HEK293 (cell line): ENCODE measurements around the gene PRKG1.
A peak's percentile ranks its signal among the peaks of the same experiment; 100 is the strongest.

Experiments
- CTCF ChIA-PET: fragments of 350-600 bp; formaldehyde crosslinking; extraction: SDS; loops from one replicate; lab custom pipeline; 2021; ENCODE audit warnings: antibody characterized with exemption; lab: Yijun Ruan, JAX
- POLR2A ChIA-PET: fragments of 300-600 bp; formaldehyde crosslinking; extraction: SDS; loops from one replicate; lab custom pipeline; 2020; ENCODE audit warnings: antibody characterized with exemption, inconsistent platforms; lab: Yijun Ruan, JAX
- H3K27ac ChIP-seq: fragments of 200-500 bp; sonication (Bioruptor generic); 2 replicates; pipeline ENCODE4 v1.5.1; 2014; ENCODE audit warnings: low read depth, low read length, control low read depth, inconsistent platforms; ENCODE audit errors: extremely low read depth
- H3K36me3 ChIP-seq, 2 experiments: fragments of 200-500 bp in 1 of 2; sonication (Bioruptor generic) in 1 of 2; 1 replicate in 1 of 2; 2 replicates in 1 of 2; pipeline ENCODE4 v1.5.1; 2014 to 2017; ENCODE audit warnings: inconsistent platforms in 2 of 2, low read length in 2 of 2; ENCODE audit not compliant: control insufficient read depth in 2 of 2, insufficient read depth in 1 of 2
- H3K4me1 ChIP-seq: fragments of 200-500 bp; sonication (Bioruptor generic); 2 replicates; pipeline ENCODE4 v1.5.1; 2014; ENCODE audit warnings: mild to moderate bottlenecking, low read length, inconsistent platforms; ENCODE audit not compliant: control insufficient read depth, insufficient read depth
- H3K4me3 ChIP-seq: 2 replicates; pipeline ENCODE4 v1.5.1; 2011; ENCODE audit warnings: low read depth, mild to moderate bottlenecking, control low read depth, low read length, moderate library complexity
- H3K9me3 ChIP-seq: fragments of 200-500 bp; sonication (Bioruptor generic); 2 replicates; pipeline ENCODE4 v1.5.1; 2014; ENCODE audit warnings: low read depth, low read length, inconsistent platforms; ENCODE audit not compliant: control insufficient read depth, insufficient read depth
- INSM2 ChIP-seq: fragments of 450-650 bp; formaldehyde crosslinking; IDR thresholded peaks from 2 replicates; pipeline ENCODE4 v1.5.1; 2016; ENCODE audit warnings: missing biosample characterization, missing genetic modification characterization
- KLF16 ChIP-seq: fragments of 450-650 bp; formaldehyde crosslinking; IDR thresholded peaks from 2 replicates; pipeline ENCODE4 v1.5.1; 2017; ENCODE audit warnings: missing biosample characterization, missing genetic modification characterization
- SP2 ChIP-seq: fragments of 450-650 bp; formaldehyde crosslinking; IDR thresholded peaks from 2 replicates; pipeline ENCODE4 v1.5.1; 2016; ENCODE audit warnings: missing biosample characterization, missing genetic modification characterization
- YY1 ChIP-seq: fragments of 450-650 bp; formaldehyde crosslinking; IDR thresholded peaks from 2 replicates; pipeline ENCODE4 v1.5.1; 2018; ENCODE audit warnings: missing biosample characterization, missing genetic modification characterization
- ZBTB17 ChIP-seq: fragments of 450-650 bp; formaldehyde crosslinking; IDR thresholded peaks from 2 replicates; pipeline ENCODE4 v1.5.1; 2016; ENCODE audit warnings: missing biosample characterization, missing genetic modification characterization
- ZBTB8A ChIP-seq: fragments of 450-650 bp; formaldehyde crosslinking; IDR thresholded peaks from 2 replicates; pipeline ENCODE4 v1.5.1; 2016; ENCODE audit warnings: missing biosample characterization, missing genetic modification characterization
- ZNF132 ChIP-seq: fragments of 450-650 bp; formaldehyde crosslinking; IDR thresholded peaks from 2 replicates; pipeline ENCODE4 v1.5.1; 2017; ENCODE audit warnings: missing biosample characterization, missing genetic modification characterization, borderline replicate concordance
- ZNF394 ChIP-seq: fragments of 450-650 bp; formaldehyde crosslinking; IDR thresholded peaks from 2 replicates; pipeline ENCODE4 v1.5.1; 2016; ENCODE audit warnings: missing biosample characterization, missing genetic modification characterization, mild to moderate bottlenecking, moderate library complexity, borderline replicate concordance
- ZNF416 ChIP-seq: fragments of 450-650 bp; formaldehyde crosslinking; IDR thresholded peaks from 2 replicates; pipeline ENCODE4 v1.5.1; 2016; ENCODE audit warnings: missing biosample characterization, missing genetic modification characterization
- ZNF514 ChIP-seq: fragments of 450-650 bp; formaldehyde crosslinking; IDR thresholded peaks from 2 replicates; pipeline ENCODE4 v1.5.1; 2016; ENCODE audit warnings: missing biosample characterization, missing genetic modification characterization
- ZNF677 ChIP-seq: fragments of 450-650 bp; IDR thresholded peaks from 2 replicates; pipeline ENCODE4 v1.5.0; 2018; ENCODE audit warnings: missing biosample characterization, mild to moderate bottlenecking, missing genetic modification characterization, moderate library complexity
- ZNF701 ChIP-seq: fragments of 450-650 bp; formaldehyde crosslinking; IDR thresholded peaks from 2 replicates; pipeline ENCODE4 v1.5.1; 2016; ENCODE audit warnings: missing biosample characterization, missing genetic modification characterization
- ZNF76 ChIP-seq: fragments of 450-650 bp; formaldehyde crosslinking; IDR thresholded peaks from 2 replicates; pipeline ENCODE4; 2016; ENCODE audit warnings: low read depth, missing biosample characterization, missing genetic modification characterization, borderline replicate concordance
- TF ChIP-seq, protein P1 (sequence below): fragments of 450-650 bp; formaldehyde crosslinking; conservative IDR thresholded peaks from 2 replicates; pipeline ENCODE4 v1.5.1; 2016; ENCODE audit warnings: low read depth, missing biosample characterization, missing genetic modification characterization
- TF ChIP-seq, protein P2 (sequence below): fragments of 450-650 bp; formaldehyde crosslinking; IDR thresholded peaks from 2 replicates; pipeline ENCODE4 v1.5.1; 2017; ENCODE audit warnings: missing biosample characterization, missing genetic modification characterization
- TF ChIP-seq, protein P3 (sequence below): fragments of 450-650 bp; formaldehyde crosslinking; IDR thresholded peaks from 2 replicates; pipeline ENCODE4 v1.5.1; 2016; ENCODE audit warnings: missing biosample characterization, missing genetic modification characterization
- TF ChIP-seq, protein P4 (sequence below): fragments of 450-650 bp; formaldehyde crosslinking; IDR thresholded peaks from 2 replicates; pipeline ENCODE4 v1.5.1; 2016; ENCODE audit warnings: missing biosample characterization, missing genetic modification characterization
- TF ChIP-seq, protein P5 (sequence below): fragments of 450-650 bp; formaldehyde crosslinking; IDR thresholded peaks from 2 replicates; pipeline ENCODE4; 2016; ENCODE audit warnings: missing biosample characterization, missing genetic modification characterization

The PRKG1 gene

GRCh38 chr10:51367127-51367526, 292.8 kb downstream of the PRKG1 start (continued):
- TF ChIP-seq, protein P1, sequence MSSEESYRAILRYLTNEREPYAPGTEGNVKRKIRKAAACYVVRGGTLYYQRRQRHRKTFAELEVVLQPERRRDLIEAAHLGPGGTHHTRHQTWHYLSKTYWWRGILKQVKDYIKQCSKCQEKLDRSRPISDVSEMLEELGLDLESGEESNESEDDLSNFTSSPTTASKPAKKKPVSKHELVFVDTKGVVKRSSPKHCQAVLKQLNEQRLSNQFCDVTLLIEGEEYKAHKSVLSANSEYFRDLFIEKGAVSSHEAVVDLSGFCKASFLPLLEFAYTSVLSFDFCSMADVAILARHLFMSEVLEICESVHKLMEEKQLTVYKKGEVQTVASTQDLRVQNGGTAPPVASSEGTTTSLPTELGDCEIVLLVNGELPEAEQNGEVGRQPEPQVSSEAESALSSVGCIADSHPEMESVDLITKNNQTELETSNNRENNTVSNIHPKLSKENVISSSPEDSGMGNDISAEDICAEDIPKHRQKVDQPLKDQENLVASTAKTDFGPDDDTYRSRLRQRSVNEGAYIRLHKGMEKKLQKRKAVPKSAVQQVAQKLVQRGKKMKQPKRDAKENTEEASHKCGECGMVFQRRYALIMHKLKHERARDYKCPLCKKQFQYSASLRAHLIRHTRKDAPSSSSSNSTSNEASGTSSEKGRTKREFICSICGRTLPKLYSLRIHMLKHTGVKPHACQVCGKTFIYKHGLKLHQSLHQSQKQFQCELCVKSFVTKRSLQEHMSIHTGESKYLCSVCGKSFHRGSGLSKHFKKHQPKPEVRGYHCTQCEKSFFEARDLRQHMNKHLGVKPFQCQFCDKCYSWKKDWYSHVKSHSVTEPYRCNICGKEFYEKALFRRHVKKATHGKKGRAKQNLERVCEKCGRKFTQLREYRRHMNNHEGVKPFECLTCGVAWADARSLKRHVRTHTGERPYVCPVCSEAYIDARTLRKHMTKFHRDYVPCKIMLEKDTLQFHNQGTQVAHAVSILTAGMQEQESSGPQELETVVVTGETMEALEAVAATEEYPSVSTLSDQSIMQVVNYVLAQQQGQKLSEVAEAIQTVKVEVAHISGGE (tag by site-specific recombination) = peak; percentile 67
- TF ChIP-seq ZNF76 = no peak
- TF ChIP-seq ZNF416 (tag by site-specific recombination) = no peak
- TF ChIP-seq, protein P2, sequence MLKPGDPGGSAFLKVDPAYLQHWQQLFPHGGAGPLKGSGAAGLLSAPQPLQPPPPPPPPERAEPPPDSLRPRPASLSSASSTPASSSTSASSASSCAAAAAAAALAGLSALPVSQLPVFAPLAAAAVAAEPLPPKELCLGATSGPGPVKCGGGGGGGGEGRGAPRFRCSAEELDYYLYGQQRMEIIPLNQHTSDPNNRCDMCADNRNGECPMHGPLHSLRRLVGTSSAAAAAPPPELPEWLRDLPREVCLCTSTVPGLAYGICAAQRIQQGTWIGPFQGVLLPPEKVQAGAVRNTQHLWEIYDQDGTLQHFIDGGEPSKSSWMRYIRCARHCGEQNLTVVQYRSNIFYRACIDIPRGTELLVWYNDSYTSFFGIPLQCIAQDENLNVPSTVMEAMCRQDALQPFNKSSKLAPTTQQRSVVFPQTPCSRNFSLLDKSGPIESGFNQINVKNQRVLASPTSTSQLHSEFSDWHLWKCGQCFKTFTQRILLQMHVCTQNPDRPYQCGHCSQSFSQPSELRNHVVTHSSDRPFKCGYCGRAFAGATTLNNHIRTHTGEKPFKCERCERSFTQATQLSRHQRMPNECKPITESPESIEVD (tag by site-specific recombination) = 0 out of 2 replicates have a peak, but pooled peaks have one; percentile 12
- no peak for TF ChIP-seq ZNF132 (tag by site-specific recombination)
- TF ChIP-seq ZBTB8A (tag by site-specific recombination) = no peak
- no peak for TF ChIP-seq ZNF701 (tag by site-specific recombination)
- TF ChIP-seq, all 188 proteins: peak for 3

DNA sequence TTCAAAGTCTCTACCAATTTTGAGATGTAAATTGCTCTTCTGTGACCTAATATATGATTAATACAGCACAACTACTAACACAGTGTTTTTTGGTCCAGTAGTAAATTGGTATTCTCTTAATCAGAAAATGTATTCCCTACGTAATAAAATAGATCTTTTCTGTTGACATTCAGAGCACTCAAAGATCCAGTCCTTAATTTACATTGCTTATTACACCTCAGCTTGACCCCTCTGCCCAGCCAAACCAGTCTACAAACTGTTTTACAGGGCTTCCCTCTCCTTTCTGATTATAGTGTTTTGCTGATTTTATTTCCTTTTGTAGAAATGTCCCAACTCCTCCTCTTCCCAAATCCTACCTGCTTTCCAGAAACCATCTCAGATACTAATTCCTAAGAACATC, 293.4 kb downstream of the PRKG1 start:
- Histone ChIP-seq H3K4me3 (no peak overlapping the region), H3K4me1 (peaks cover 3% of the 10 kb centered on the region; the same call in 1 of the 2 replicates), H3K27ac (no peak overlapping the region), H3K36me3 (no peaks in the 10 kb centered on the region), H3K9me3 (no peaks in the 10 kb centered on the region)
- CTCF ChIA-PET = interaction anchor here (0.9 to 2.3 kb wide), 2 partner anchors 22 to 848 kb away, joined by 4 to 7 read pairs; no protein-coding TSS in a partner anchor
- POLR2A ChIA-PET = no interaction called here
- TF ChIP-seq YY1 (tag by site-specific recombination) = no peak
- TF ChIP-seq, protein P3, sequence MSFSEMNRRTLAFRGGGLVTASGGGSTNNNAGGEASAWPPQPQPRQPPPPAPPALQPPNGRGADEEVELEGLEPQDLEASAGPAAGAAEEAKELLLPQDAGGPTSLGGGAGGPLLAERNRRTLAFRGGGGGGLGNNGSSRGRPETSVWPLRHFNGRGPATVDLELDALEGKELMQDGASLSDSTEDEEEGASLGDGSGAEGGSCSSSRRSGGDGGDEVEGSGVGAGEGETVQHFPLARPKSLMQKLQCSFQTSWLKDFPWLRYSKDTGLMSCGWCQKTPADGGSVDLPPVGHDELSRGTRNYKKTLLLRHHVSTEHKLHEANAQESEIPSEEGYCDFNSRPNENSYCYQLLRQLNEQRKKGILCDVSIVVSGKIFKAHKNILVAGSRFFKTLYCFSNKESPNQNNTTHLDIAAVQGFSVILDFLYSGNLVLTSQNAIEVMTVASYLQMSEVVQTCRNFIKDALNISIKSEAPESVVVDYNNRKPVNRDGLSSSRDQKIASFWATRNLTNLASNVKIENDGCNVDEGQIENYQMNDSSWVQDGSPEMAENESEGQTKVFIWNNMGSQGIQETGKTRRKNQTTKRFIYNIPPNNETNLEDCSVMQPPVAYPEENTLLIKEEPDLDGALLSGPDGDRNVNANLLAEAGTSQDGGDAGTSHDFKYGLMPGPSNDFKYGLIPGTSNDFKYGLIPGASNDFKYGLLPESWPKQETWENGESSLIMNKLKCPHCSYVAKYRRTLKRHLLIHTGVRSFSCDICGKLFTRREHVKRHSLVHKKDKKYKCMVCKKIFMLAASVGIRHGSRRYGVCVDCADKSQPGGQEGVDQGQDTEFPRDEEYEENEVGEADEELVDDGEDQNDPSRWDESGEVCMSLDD (tag by site-specific recombination) = no peak
- no peak for TF ChIP-seq ZNF514 (tag by site-specific recombination)
- no peak for TF ChIP-seq ZBTB17 (tag by site-specific recombination)
- TF ChIP-seq SP2 (tag by site-specific recombination) = no peak
- no peak for TF ChIP-seq ZNF677
- TF ChIP-seq, protein P4, sequence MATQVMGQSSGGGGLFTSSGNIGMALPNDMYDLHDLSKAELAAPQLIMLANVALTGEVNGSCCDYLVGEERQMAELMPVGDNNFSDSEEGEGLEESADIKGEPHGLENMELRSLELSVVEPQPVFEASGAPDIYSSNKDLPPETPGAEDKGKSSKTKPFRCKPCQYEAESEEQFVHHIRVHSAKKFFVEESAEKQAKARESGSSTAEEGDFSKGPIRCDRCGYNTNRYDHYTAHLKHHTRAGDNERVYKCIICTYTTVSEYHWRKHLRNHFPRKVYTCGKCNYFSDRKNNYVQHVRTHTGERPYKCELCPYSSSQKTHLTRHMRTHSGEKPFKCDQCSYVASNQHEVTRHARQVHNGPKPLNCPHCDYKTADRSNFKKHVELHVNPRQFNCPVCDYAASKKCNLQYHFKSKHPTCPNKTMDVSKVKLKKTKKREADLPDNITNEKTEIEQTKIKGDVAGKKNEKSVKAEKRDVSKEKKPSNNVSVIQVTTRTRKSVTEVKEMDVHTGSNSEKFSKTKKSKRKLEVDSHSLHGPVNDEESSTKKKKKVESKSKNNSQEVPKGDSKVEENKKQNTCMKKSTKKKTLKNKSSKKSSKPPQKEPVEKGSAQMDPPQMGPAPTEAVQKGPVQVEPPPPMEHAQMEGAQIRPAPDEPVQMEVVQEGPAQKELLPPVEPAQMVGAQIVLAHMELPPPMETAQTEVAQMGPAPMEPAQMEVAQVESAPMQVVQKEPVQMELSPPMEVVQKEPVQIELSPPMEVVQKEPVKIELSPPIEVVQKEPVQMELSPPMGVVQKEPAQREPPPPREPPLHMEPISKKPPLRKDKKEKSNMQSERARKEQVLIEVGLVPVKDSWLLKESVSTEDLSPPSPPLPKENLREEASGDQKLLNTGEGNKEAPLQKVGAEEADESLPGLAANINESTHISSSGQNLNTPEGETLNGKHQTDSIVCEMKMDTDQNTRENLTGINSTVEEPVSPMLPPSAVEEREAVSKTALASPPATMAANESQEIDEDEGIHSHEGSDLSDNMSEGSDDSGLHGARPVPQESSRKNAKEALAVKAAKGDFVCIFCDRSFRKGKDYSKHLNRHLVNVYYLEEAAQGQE (tag by site-specific recombination) = no peak
- TF ChIP-seq INSM2 (tag by site-specific recombination) = no peak
- no peak for TF ChIP-seq KLF16 (tag by site-specific recombination)
- TF ChIP-seq, protein P5, sequence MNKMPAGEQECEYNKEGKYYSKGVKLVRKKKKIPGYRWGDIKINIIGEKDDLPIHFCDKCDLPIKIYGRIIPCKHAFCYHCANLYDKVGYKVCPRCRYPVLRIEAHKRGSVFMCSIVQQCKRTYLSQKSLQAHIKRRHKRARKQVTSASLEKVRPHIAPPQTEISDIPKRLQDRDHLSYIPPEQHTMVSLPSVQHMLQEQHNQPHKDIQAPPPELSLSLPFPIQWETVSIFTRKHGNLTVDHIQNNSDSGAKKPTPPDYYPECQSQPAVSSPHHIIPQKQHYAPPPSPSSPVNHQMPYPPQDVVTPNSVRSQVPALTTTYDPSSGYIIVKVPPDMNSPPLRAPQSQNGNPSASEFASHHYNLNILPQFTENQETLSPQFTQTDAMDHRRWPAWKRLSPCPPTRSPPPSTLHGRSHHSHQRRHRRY (tag by site-specific recombination) = no peak
- TF ChIP-seq ZNF394 (tag by site-specific recombination) = no peak
